GDM1 (cell line): ENCODE data around the gene CSRNP3.
"Not testable (repeated sequence)": the region's sequence is repeated elsewhere in the genome, so short reads cannot be mapped to it uniquely, and the experiment has no call there.

Experiments
- DNase-seq: peaks from one replicate; lab custom pipeline; 2025; lab: John Stamatoyannopoulos, UW

CSRNP3 gene

DNA sequence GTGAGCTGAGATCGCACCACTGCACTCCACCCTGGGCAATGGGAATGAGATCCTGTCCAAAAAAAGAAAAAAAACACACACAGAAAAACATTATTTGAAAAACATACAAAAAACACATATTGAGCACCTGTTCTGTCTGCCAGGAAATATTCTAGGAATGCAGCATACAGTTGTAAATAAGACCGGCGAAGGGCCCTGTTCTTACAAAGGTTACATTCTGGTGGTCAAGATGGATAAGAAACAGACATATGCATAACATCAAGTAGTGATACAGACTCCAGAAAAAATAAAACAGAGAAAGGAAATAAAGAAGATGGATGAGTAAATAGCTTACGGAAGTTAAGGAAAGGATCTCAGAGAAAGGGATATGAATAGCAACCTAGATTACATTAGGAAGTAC, 164.8 kb downstream of the CSRNP3 start:
- DNase-seq: no peak

DNA sequence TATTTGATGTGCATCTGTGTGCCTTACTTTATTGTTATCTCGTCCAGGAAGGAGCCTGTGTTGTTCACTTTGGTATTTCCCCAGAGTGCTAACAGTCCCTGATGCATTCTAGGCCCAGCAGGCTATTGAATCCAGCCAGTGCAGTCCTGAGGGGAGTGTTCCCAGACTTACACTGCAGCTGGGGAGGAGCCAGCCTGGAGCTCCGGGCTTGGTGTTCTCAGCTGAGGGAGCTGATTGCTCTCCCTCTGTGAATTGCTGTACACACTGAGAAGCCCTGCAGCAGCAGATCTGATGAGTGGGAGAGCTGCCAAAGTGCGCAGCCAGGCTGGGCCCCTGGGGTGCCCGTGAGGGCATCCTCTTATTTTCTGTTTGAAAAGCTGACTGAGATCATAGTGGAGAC, 165.4 kb downstream of the CSRNP3 start:
- DNase-seq: no peak

DNA sequence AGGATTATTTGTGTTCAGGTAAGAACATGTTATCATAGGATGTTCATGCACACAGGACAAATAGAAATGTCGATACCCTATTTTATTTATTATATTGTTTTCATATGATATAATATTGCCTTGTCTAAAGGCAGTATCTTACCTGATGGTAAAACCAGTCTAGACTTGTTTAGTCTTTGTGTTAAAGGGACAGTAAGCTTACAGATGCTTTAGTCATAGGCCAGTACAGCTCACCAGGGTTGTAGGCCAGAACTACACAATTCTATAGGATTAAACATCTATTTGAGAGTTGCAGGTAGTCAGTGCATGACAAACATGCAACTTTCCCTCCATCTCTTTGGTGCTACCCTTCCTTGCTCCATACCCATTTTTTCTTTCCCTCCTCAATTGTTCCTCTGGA, 166.0 kb downstream of the CSRNP3 start:
- no peak for DNase-seq

DNA sequence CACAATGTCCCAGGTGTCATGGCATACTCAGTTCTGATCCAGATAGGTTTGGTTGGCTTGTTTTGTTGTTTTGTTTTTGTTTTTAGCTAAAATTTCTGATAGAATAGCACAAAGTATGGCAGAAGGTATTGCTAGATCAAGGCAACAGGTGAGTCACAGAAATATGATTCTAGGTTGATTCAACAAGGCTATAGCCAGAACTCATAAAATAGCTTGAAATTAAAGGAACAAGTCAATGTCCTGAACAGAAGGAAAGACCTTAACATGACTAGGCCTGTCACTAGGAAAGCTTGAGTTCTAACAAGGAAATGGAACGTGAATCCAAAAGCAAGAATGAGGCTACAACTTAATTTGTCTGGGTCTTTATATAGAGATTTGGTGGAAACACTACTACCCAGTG, 167.5 kb downstream of the CSRNP3 start:
- DNase-seq: no peak

DNA sequence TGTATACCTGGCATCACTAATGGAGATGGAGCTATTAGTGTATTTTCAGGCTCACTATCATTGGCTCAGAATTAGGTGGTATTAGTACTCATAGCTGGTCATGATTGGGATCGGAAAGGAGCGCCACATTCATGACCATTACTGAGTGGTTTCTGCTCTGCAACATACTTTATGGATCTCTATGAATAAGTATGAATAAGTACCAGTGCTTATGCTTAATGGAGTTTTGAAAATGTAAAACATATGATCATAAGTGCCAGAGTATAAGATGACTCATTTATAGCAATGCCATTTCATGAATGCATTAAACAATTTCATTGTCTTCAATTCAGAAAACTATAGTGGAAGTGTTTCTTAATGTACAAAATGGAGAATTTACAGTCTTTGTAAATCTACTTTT, 167.9 kb downstream of the CSRNP3 start:
- no peak for DNase-seq

DNA sequence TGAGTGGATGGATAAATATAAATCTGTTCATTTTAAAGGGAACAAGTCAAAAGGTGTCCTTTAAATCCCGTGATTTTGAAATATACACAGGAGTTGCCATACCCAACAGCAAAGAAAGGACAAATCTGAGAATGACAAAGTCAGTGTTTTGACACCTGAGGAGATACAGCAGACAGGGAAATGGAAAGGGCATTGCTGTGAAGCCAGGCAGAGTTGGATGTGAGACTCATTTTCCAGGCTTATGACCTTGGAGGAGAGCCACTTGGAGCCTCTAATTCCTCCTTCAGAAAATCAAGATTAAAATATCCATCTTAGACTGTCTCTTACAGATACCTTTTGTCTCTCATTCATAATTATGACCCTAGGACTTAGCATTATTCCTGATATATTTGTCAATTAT, 170.0 kb downstream of the CSRNP3 start:
- DNase-seq: no peak

DNA sequence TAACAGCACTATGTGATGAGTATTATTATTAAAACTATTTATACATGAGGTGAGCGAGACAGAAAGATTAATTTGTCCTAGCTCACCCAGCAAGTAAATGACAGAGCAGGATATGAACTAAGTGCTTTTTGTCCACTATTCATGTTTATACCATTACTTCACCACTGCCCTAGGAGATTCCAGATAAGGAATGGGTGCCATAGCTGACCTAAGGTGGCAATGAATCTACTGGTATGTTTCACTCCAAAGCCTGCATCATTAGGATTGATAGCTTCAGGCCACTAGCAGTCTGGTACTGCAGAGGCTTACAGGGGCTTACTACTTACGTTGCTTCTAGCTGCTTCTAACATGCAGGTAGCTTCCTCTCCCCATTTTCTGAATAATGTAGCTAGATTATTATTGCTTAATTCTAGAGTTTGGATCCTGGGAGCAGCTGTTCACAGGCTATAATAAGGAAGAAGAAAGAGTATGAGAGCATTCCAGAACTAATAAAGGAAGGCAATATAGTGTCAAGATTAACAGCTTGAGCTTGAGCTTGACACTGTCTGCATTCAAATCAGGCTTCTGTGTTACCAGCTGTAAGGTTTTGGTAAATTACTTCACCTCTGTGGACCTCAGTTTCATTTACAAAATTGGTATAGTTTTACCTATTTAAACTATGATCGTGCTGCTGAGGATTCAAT, 170.9 kb downstream of the CSRNP3 start:
- DNase-seq: no peak

DNA sequence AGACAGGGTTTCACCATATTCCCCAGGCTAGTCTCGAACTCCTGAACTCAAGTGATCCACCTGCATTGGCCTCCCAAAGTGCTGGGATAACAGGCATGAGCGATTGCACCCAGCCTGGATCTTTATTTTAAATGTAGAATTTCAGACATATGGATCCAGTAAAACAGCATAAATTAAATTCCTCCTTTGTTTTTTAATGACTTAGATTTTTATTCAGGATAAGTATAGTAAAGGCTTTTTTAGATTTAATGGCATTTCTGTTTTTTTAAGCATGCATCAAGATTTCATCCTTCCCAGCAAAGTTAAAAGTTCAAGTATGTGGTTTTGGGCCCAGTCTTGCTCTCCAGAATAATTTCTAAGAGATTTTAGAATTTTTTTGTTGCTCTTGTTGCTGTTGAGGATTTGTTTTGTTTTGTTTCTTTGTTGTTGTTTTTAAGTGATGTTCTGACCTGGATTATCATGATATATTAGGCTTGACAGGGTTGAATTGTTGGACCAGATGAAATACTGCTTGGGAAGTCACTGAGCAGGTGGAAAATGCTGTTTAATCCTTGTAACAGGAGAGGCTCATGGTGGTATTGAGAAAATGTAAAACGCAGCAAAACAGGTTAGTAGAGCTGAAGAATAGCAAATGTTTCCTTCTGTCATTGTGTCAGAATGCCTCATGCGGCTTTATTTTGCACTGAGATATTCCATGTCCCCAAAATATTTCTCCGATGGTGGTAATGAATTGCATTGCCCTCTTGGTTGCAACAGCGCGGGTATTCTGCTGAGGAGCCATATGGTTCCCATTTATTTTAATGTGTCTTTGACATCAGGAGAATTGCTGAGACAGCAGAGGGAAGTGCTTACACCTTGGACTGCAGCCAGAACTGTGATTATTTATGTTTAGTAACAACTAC, 176.7 kb downstream of the CSRNP3 start:
- DNase-seq: no peak

DNA sequence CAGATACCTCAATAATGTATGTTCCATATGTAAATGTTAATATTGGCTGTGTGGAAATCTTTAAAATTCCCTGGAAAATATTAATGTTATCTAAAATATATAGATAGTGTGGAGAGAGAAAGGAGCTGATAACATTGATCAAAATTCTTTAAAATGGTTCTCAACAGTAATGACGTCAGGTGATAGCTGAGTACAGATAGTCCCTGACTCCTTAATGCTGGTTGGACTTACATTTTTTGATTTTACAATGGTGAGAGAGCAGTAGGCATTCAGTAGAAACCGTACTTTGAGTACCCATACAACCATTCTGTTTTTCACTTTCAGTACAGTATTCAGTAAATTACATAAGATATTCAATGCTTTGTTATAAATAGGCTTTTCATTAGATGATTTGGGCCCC, 177.9 kb downstream of the CSRNP3 start:
- DNase-seq: no peak

DNA sequence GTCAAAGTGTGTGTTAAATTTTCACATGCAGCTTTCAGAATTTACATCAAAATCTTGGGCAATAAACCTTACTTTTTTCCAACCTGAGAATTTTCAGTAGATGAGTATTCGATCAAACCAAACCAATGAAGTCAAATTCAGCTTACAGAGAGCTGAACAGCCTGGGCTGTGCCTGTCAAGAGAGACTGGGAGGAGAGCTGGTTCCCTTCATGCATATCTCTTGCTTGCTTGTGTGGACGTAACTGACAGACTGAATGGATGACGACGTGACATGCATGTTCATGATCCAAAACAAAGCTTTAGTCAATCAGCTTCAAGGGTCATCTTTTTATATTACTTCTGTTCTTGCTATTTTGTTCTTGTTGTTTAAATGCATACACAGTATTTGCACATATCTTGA, 179.3 kb downstream of the CSRNP3 start:
- DNase-seq: no peak

DNA sequence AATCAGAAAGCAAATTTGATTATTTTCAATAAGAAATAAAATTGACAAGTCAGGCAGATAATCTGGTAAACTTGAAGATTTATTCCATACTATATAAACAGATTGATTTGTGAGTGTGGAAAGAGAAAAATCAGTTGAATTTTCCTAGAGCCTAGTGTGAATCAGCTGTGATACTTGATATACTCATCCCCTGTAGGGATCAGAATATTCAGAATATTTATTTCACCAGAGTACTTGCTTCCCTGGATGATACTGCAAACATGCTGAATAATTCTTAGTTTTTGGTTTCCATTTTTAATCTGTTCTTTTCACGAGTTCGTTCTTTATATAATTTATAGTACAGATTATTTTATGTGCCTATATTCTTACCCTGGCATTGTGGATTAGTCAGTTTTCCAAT, 181.7 kb downstream of the CSRNP3 start:
- no peak for DNase-seq

DNA sequence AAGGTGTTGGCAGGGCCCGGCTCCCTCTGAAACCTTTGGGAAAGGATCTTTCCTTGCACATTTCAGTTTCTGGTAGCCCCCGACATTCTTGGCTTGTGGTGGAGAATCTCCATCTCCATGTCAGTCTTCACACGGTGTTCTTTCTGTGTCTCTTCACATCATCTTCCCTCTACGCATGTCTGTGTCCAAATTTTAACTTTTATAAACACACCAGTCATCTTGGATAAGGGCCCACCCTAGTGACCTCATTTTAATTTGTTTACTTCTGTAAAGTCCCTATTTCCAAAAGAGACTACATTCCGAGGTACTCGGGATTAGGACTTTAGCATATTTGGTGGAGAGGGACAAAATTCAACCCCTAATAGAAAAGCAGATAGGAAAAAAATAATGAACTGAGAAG, 186.2 kb downstream of the CSRNP3 start:
- DNase-seq: no peak

DNA sequence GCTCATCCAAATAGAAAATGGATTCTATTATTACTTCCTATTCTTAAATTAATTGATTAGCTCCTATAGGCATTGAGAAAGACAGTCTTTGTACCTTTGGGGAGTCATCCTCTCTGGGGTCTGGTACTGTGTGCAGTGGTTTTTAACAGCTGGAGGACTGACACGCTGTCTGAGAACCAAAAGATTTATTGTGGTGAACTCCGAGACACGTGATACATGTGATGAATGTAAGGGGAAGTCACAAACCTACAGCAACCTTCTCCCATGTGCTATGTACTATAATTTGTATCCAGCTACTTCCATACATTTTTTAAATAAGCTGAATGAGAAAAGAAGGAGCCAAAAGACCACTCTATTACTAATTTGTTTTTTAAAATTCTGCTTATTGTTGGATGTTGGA, 190.9 kb downstream of the CSRNP3 start:
- no peak for DNase-seq

DNA sequence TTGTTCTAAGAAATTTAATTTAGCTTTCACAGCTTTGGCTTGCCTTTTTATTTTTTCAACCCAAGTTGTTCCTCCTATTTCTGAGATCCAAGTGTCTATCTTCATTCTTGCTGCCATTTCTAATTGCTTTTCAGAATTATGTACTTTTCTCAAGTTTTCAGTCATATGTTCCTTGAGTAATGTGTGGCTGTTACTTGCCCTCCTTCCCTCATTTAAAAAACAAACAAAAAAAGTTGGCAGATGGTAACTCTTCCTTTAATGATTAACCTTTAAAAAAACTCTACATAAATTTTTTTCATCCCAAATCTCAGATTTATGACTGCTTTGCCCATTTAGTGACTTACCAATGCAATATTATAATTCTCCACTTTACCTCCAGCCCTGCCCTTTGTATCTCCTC, 193.2 kb downstream of the CSRNP3 start:
- no peak for DNase-seq

DNA sequence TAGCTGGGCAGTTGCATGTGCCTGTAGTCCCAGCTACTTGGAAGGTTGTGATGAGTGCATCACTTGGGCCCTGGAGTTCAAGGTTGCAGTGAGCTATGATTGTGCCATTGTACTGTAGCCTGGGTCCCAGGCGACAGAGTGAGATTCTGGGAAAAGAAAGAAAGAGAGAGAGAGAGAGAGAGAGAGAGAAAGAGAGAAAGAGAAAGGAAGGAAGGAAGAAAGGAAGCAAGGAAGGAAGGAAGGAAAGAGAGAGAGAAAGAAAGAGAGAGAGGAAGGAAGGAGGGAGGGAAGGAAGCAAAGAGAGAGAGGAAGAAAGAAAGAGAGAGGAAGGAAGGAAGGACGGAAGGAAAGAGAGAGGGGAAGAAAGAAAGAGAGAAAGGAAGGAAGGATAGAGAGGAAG, 196.1 kb downstream of the CSRNP3 start:
- DNase-seq: no peak

DNA sequence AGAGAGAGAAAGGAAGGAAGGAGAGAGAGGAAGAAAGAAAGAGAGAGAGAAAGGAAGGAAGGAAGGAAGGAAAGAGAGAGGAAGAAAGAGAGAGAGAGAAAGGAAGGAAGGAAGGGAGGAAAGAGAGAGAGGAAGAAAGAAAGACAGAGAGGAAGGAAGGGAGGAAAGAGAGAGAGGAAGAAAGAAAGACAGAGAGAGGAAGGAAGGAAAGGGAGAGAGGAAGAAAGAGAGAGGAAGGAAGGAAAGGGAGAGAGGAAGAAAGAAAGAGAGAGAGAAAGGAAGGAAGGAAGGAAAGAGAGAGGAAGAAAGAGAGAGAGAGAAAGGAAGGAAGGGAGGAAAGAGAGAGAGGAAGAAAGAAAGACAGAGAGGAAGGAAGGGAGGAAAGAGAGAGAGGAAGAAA, 196.6 kb downstream of the CSRNP3 start:
- DNase-seq: not testable (repeated sequence)

DNA sequence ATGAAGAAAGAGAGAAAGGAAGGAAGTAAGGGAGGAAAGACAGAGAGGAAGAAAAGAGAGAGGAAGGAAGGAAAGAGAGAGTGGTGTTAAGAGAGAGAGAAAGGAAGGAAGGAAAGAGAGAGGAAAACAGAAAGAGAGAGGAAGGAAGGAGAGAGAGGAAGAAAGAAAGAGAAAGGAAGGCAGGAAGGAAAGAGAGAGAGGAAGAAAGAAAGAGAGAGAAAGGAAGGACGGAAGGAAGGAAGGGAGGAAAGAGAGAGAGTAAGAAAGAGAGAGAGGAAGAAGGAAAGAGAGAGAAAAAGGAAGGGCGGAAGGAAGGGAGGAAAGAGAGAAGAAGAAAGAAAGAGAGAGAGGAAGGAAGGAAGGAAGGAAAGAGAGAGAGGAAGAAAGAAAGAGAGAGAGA, 197.1 kb downstream of the CSRNP3 start:
- DNase-seq: no peak

DNA sequence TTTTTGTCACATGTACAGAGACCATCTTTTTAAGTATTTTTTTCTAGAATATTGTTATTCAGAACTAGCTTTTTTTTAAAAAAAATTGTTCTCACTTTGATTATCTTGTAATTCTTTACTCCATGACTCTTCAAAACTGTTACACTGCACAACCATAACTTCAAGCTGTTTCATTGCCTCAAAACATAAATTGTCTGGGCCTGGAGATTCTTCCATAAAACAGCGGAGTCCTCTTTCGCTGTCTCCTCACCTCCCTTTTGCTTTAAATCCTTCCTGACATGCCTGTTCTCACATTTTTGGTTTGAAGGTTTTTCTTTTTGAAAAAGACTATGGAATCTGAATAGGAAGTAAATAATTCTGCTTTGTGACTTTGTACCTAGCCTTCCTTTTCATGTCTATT, 197.9 kb downstream of the CSRNP3 start:
- DNase-seq: no peak

DNA sequence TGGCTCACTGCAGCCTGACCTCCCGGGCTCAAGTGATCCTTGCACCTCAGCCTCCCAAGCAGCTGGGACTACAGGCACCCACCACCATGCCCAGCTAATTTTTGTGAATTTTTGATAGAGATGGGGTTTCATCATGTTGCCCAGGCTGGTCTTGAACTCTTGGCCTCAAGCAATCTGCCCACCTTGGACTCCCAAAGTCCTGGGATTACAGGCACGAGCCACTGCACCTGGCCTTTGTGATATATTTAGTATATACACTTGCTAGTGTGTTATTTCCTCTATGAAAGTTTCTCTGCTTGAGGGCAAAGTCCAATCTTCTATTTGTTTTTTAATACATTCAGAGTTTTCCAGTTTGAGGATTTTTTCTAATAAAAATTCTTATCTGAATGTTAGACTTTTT, 205.3 kb downstream of the CSRNP3 start:
- no peak for DNase-seq

DNA sequence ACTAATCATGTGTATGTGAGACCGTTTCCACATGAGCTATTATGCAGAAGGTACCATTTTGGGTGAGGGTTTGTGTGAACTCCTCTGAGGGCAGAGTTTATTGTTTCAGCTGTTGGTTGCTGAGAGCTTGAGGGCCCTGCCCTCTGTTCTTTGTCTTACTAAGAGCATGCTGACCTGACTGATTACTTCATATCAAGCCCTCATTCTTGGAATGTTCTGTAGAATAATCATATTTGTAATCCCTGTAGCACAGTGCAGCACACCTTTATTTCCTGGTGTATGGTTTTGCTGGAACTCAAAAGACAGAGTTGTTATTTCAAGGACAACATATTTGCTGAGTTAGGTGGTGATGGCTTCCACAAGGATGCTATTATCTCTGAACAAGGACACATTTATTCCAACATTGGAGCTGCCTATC, 206.1 kb downstream of the CSRNP3 start:
- DNase-seq: no peak

DNA sequence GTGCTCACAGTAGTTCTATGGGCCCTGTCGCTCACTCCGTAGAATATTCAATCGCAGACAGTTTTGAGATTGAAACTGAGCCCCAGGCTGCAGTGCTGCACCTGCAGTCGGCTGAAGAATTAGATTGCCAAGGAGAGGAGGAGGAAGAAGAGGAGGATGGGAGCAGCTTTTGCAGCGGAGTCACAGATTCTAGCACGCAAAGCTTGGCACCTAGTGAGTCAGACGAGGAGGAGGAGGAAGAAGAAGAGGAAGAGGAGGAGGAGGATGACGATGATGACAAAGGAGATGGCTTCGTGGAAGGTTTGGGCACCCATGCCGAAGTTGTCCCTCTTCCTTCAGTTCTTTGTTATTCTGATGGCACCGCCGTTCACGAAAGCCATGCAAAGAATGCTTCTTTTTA, 209.4 kb downstream of the CSRNP3 start:
- no peak for DNase-seq

DNA sequence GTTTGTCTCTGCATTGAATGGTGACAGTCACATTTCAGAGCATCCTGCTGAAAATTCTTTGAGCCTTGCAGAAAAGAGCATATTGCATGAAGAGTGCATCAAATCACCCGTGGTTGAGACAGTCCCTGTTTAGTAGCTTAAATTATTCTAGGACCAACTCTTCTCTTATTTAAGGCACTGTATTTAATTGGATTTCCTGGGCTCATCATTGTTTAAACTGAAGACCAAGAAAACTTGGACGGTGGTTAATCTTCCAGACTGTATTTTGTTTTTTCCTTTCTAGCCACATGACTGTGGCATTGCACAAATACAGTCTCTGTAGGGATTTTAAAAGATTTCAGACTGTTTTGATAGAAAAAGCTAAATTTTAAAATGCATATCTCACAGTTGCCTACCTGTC, 210.1 kb downstream of the CSRNP3 start:
- DNase-seq: no peak

DNA sequence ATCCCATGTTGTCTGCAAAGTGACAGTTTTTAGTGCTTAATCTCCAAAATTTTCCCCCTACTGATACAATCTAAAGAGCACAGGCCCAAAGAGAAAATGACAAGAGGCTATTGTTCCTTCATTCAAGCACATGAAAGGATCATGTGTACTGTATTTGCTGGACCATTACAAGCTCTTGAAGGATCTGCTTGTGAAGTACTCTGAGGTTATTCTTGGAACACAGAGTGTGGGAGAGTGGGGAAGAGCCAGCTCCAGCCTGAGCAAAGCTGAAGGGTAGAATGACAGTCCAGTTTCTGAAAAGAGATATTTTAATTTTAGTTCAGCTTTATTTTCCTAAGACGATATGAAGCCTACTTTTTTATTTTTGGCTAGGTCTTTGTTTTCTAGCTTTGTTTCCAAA, 212.3 kb downstream of the CSRNP3 start:
- no peak for DNase-seq

DNA sequence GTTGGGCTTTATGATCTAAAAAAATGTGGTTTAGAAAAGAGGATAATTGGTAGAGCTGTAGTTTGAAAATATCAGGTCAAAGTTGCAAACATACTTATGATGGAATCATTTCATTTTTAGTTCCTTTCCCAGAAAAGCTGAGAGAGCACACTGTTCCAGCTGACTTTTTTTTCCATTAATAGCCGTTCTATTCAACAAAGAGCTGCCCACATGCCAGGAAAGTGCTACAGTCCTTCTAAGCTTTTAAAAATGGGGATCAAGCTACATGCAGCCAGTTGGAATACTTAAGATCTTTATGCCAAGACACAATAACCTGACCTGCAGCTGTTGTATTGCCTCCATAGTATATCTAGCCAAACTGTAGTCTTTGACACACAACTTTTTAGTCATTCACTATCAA, 213.0 kb downstream of the CSRNP3 start:
- DNase-seq: no peak
